SK-N-SH (cell line): Measurements from ENCODE around the gene SP6. TPM values are rescaled to one million over a fixed set of nuclear protein-coding genes. Genes with fewer than 3 reads are reported as not detected.

Source experiments
- CTCF ChIA-PET: fragments of 300-600, 350-600 bp; formaldehyde crosslinking; extraction: SDS; loops from one replicate; lab custom pipeline; 2021; lab: Yijun Ruan, JAX
- POLR2A ChIA-PET: fragments of 350-600 bp; sonication (Branson Sonifier 250); formaldehyde crosslinking; extraction: SDS; loops from one replicate; lab custom pipeline; 2020; ENCODE audit warnings: antibody characterized with exemption, inconsistent platforms; lab: Yijun Ruan, JAX
- DNase-seq: peaks from one replicate; pipeline ENCODE4 v3.0.0; 2012
- H2AFZ ChIP-seq: fragments of 200-600 bp; sonication (generic); 2 replicates; pipeline ENCODE4 v1.8.1; 2016; ENCODE audit warnings: antibody characterized with exemption, mild to moderate bottlenecking, low read depth
- H3F3A ChIP-seq: fragments of 200-600 bp; sonication (generic); replicated peaks from 2 replicates; pipeline ENCODE3; 2016; ENCODE audit warnings: antibody characterized with exemption, mild to moderate bottlenecking; ENCODE audit not compliant: insufficient read depth
- H3K27ac ChIP-seq, 2 experiments: fragments of 200-500 bp in 1 of 2; fragments of 200-600 bp in 1 of 2; sonication (Bioruptor generic) in 1 of 2; sonication (generic), shearing (Covaris generic) in 1 of 2; 2 replicates each; pipeline versions ENCODE4 v1.5.1 to v1.6.1; 2014 to 2016; ENCODE audit warnings: low read depth in 2 of 2, inconsistent platforms in 1 of 2, low read length in 1 of 2, mild to moderate bottlenecking in 1 of 2, mixed read lengths in 1 of 2
- H3K27me3 ChIP-seq: fragments of 200-600 bp; sonication (generic), shearing (Covaris generic); 2 replicates; pipeline ENCODE4 v1.6.1; 2016; ENCODE audit warnings: mixed run types; ENCODE audit not compliant: insufficient read depth
- H3K36me3 ChIP-seq, 2 experiments: fragments of 200-500 bp in 1 of 2; fragments of 200-600 bp in 1 of 2; sonication (Bioruptor generic) in 1 of 2; sonication (generic) in 1 of 2; replicated peaks in 1 of 2; 2 replicates each; pipeline versions ENCODE3 to v1.5.1; 2014 to 2016; ENCODE audit warnings: low read length in 1 of 2, mild to moderate bottlenecking in 1 of 2; ENCODE audit not compliant: insufficient read depth in 2 of 2, control insufficient read depth in 1 of 2
- H3K4me1 ChIP-seq, 2 experiments: fragments of 200-500 bp in 1 of 2; fragments of 200-600 bp in 1 of 2; sonication (Bioruptor generic) in 1 of 2; sonication (generic), shearing (Covaris generic) in 1 of 2; 2 replicates each; pipeline versions ENCODE4 v1.5.1 to v1.6.1; 2014 to 2016; ENCODE audit warnings: low read depth in 1 of 2, low read length in 1 of 2, mixed run types in 1 of 2; ENCODE audit not compliant: insufficient read depth in 2 of 2, control insufficient read depth in 1 of 2
- H3K4me2 ChIP-seq: fragments of 200-600 bp; sonication (generic), shearing (Covaris generic); 2 replicates; pipeline ENCODE4 v1.6.1; 2017; ENCODE audit warnings: mixed run types
- H3K4me3 ChIP-seq, 2 experiments: fragments of 200-500 bp in 1 of 2; fragments of 200-600 bp in 1 of 2; sonication (Bioruptor generic) in 1 of 2; sonication (generic), shearing (Covaris generic) in 1 of 2; 2 replicates each; pipeline versions ENCODE4 v1.5.1 to v1.8.1; 2014 to 2016; ENCODE audit warnings: low read depth in 2 of 2, inconsistent platforms in 1 of 2, low read length in 1 of 2, mild to moderate bottlenecking in 1 of 2, mixed read lengths in 1 of 2, moderate library complexity in 1 of 2
- H3K79me2 ChIP-seq: fragments of 200-600 bp; sonication (generic); 2 replicates; pipeline ENCODE4 v1.8.1; 2017; ENCODE audit warnings: mild to moderate bottlenecking; ENCODE audit not compliant: insufficient read depth
- H3K9ac ChIP-seq: fragments of 200-600 bp; sonication (generic); 2 replicates; pipeline ENCODE4 v1.6.1; 2017; ENCODE audit warnings: mixed run types
- H3K9me2 ChIP-seq: fragments of 200-600 bp; sonication (generic); 2 replicates; pipeline ENCODE4 v1.6.1; 2017; ENCODE audit warnings: mixed run types
- H3K9me3 ChIP-seq: fragments of 200-600 bp; sonication (generic); 2 replicates; pipeline ENCODE4 v1.6.1; 2017; ENCODE audit warnings: mixed run types, mild to moderate bottlenecking, moderate library complexity
- H4K20me1 ChIP-seq: fragments of 200-600 bp; sonication (generic); 2 replicates; pipeline ENCODE4 v1.6.1; 2017; ENCODE audit warnings: mild to moderate bottlenecking, mixed run types; ENCODE audit not compliant: insufficient read depth
- EZH2phosphoT487 ChIP-seq: fragments of 200-600 bp; sonication (generic); IDR thresholded peaks from 2 replicates; pipeline ENCODE4 v1.6.1; 2017; ENCODE audit warnings: low read depth, mixed run types, mild to moderate bottlenecking, antibody characterized with exemption, moderate library complexity, borderline replicate concordance
- FOSL2 ChIP-seq: IDR thresholded peaks from 2 replicates; pipeline ENCODE4 v1.4.0; 2012; ENCODE audit warnings: low read depth, mild to moderate bottlenecking, moderate library complexity, borderline replicate concordance
- GABPA ChIP-seq: IDR thresholded peaks from 2 replicates; pipeline ENCODE4 v1.4.0; 2012; ENCODE audit warnings: low read depth, mild to moderate bottlenecking
- GATA2 ChIP-seq: sonication (generic); formaldehyde crosslinking; IDR thresholded peaks from 2 replicates; pipeline ENCODE4 v1.5.0; 2020; ENCODE audit warnings: mild to moderate bottlenecking, missing genetic modification reagents
- MAX ChIP-seq: IDR thresholded peaks from 2 replicates; pipeline ENCODE4 v1.4.0; 2012; ENCODE audit warnings: low read depth
- REST ChIP-seq: IDR thresholded peaks from 2 replicates; pipeline ENCODE4 v1.6.1; 2012; ENCODE audit warnings: mild to moderate bottlenecking, low read depth, low read length, moderate library complexity
- TAF1 ChIP-seq: IDR thresholded peaks from 2 replicates; pipeline ENCODE4 v1.6.1; 2012; ENCODE audit warnings: low read depth, mild to moderate bottlenecking, low read length, moderate library complexity, borderline replicate concordance
- TCF12 ChIP-seq: IDR thresholded peaks from 2 replicates; pipeline ENCODE4 v1.4.0; 2012
- USF1 ChIP-seq: IDR thresholded peaks from 2 replicates; pipeline ENCODE4 v1.4.0; 2012; ENCODE audit warnings: low read depth, borderline replicate concordance
- WGBS: methylation state at CpG from one replicate; pipeline ENCODE4 v1.1.6; 2017; ENCODE audit warnings: low lambda C conversion rate; 5-methylcytosine and 5-hydroxymethylcytosine counted together
- polyA plus RNA-seq, 3 experiments: library from polyadenylated mRNA; depleted of rRNA; stranded (reverse); fragments of >200 nt; gene quantifications; 2 replicates each; pipeline ENCODE4 v1.2.3, GENCODE V29; 2012

The SP6 gene
- polyA plus RNA-seq, 1 of the 3 experiments (the other 2 are of a cell fraction): 0.03 TPM

- no peak for TF ChIP-seq REST
- TF ChIP-seq MAX: no peak
- no peak for TF ChIP-seq EZH2phosphoT487
- TF ChIP-seq, all 33 proteins: peak for 0
- peaks cover 5% of the 10 kb centered on the region for H3F3A ChIP-seq
Measured at GRCh38 chr17:47808036-47808829, 42.7 kb downstream of the SP6 start.

GRCh38 chr17:47807421-47807820 is 43.5 kb downstream of the SP6 start:
- H3K27me3 ChIP-seq: no peaks in the 10 kb centered on the region
- TF ChIP-seq USF1 (no peak), TCF12 (no peak), GATA2 (CRISPR knock-in tag) (no peak), FOSL2 (no peak), GABPA (no peak), TAF1 (no peak)
- TF ChIP-seq, all 33 proteins: peak for 0
- Histone ChIP-seq H3K27ac (no peak overlapping the region), H3K4me3 (no peak overlapping the region), H3K36me3 (peaks cover 7 to 38% of the 10 kb centered on the region in 2 experiments), H4K20me1 (0 out of 2 replicates have a peak, but pooled peaks cover 6% of the 10 kb centered on the region), H3K9me3 (no peaks in the 10 kb centered on the region), H2AFZ (no peak overlapping the region), H3K4me1 (no peaks in the 10 kb centered on the region), H3K79me2 (no peaks in the 10 kb centered on the region), H3K9ac (no peak overlapping the region), H3F3A (peaks cover 5% of the 10 kb centered on the region), H3K9me2 (no peaks in the 10 kb centered on the region), H3K4me2 (no peak overlapping the region)
- DNase-seq: peak; percentile 16
- whole genome bisulfite sequencing: 92% methylated on average over 11 of the region's 11 CpGs
- POLR2A ChIA-PET: interaction anchor here (0.6 kb wide), 1 partner anchor 303 kb away, joined by 4 read pairs; no protein-coding TSS in a partner anchor
- CTCF ChIA-PET: no interaction called here

More at GRCh38 chr17:47808036-47808829, 42.7 kb downstream of the SP6 start:
- Histone ChIP-seq H3K9me2 (no peaks in the 10 kb centered on the region), H3K4me1 (no peaks in the 10 kb centered on the region), H3K9me3 (no peaks in the 10 kb centered on the region), H3K36me3 (peaks cover 7 to 46% of the 10 kb centered on the region in 2 experiments), H4K20me1 (0 out of 2 replicates have a peak, but pooled peaks cover 6% of the 10 kb centered on the region), H2AFZ (no peak overlapping the region), H3K27me3 (no peaks in the 10 kb centered on the region), H3K4me2 (no peak overlapping the region), H3K79me2 (no peaks in the 10 kb centered on the region), H3K27ac (no peak overlapping the region), H3K9ac (no peak overlapping the region), H3K4me3 (no peak overlapping the region)
- DNase-seq: peak; percentile 24
- ChIA-PET POLR2A (no interaction called here), CTCF (interaction anchor here (0.6 to 1.1 kb wide), 2 partner anchors 65 to 104 kb away, joined by 3 read pairs; no protein-coding TSS in a partner anchor)
- 85% methylated on average over 17 of the region's 20 CpGs for WGBS
